Measurements from ENCODE around the gene HECW1.

The HECW1 gene

DNA sequence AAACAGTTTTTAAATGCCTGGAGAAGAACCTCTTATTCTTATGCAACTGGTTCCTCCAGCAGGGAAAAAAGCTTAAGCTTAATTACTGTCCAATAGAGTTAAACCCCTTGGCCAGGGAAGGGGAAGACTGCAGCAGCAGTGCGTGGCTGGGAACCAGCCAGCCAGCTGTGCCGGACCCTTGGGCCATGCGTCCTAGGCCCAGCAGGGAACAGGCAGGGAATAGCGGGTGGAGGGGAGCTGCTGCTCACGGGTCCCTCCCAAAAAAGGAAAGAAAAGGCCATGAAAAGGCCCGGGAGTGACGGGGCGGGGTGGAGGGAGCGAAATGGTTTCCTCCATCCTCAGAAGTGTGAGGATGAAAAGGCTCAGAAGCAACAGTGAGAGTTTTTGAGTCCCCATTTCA, 35.2 kb upstream of the HECW1 start:
- TF ChIP-seq FOXM1 (IDR thresholded peaks at IDR 0.05; ENCODE audit: borderline replicate concordance) (no peak), L3MBTL2 (conservative IDR thresholded peaks at IDR 0.05) (no peak), FOXA1 (IDR thresholded peaks at IDR 0.05) (no peak), PKNOX1 (IDR thresholded peaks at IDR 0.05) (no peak), FOXK2 (IDR thresholded peaks at IDR 0.05) (no peak), SP1 (IDR thresholded peaks at IDR 0.05) (no peak), SUZ12 (IDR thresholded peaks at IDR 0.05) (no peak), TARDBP (IDR thresholded peaks at IDR 0.05) (no peak), ZNF384 (IDR thresholded peaks at IDR 0.05) (no peak), NFRKB (IDR thresholded peaks at IDR 0.05) (no peak), LEF1 (IDR thresholded peaks at IDR 0.05; ENCODE audit: borderline replicate concordance) (no peak), ELF4 (IDR thresholded peaks at IDR 0.05) (no peak), ARNT (IDR thresholded peaks at IDR 0.05) (no peak), CTBP1 (IDR thresholded peaks at IDR 0.05; ENCODE audit: borderline replicate concordance) (no peak), HDGF (IDR thresholded peaks at IDR 0.05; ENCODE audit: borderline replicate concordance) (no peak)
- DNase-seq (ENCODE audit: extremely low spot score) = no peak
- ChIA-PET CTCF (no interaction called here), POLR2A (no interaction called here)

GRCh38 chr7:43077732-43078391, 34.6 kb upstream of the HECW1 start:
- no peak for TF ChIP-seq SP1 (IDR thresholded peaks at IDR 0.05)

GRCh38 chr7:43078794-43079193, 33.7 kb upstream of the HECW1 start:
- ChIA-PET POLR2A (no interaction called here), CTCF (no interaction called here)
- DNase-seq (ENCODE audit: extremely low spot score) = no peak
- TF ChIP-seq TARDBP (IDR thresholded peaks at IDR 0.05) = no peak
- TF ChIP-seq HDGF (IDR thresholded peaks at IDR 0.05; ENCODE audit: borderline replicate concordance) = no peak
- no peak for TF ChIP-seq NFRKB (IDR thresholded peaks at IDR 0.05)
- TF ChIP-seq CTBP1 (IDR thresholded peaks at IDR 0.05; ENCODE audit: borderline replicate concordance) = no peak
- no peak for TF ChIP-seq FOXA1 (IDR thresholded peaks at IDR 0.05)
- TF ChIP-seq PKNOX1 (IDR thresholded peaks at IDR 0.05) = no peak
- TF ChIP-seq ARNT (IDR thresholded peaks at IDR 0.05) = no peak
- no peak for TF ChIP-seq SP1 (IDR thresholded peaks at IDR 0.05)

More at GRCh38 chr7:43077732-43078391, 34.6 kb upstream of the HECW1 start:
- CTCF ChIA-PET = no interaction called here
- no peak for DNase-seq (ENCODE audit: extremely low spot score)
- POLR2A ChIA-PET = no interaction called here

DNA sequence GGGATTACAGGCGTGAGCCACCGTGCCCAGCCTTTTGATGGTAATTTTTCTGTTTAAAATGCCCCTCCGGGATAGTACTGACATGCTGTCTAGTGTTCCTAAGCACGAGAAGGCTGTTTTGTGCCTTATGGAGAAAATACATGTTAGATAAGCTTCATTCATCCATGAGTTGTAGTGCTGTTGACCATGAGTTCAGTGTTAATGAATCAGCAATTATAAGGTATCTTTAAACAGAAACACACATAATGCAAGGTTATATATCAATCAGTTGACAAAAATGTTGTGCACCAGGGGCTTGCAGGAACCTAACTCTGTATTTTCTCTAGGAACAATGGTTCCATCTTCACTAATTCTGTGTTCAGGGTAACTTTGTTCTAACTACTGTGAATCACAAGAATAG, 30.8 kb upstream of the HECW1 start:
- POLR2A ChIA-PET = no interaction called here
- TF ChIP-seq TARDBP (IDR thresholded peaks at IDR 0.05) (no peak), LEF1 (IDR thresholded peaks at IDR 0.05; ENCODE audit: borderline replicate concordance) (no peak), SP1 (IDR thresholded peaks at IDR 0.05) (no peak), FOXM1 (IDR thresholded peaks at IDR 0.05; ENCODE audit: borderline replicate concordance) (no peak)
- no peak for DNase-seq (ENCODE audit: extremely low spot score)
- CTCF ChIA-PET = no interaction called here

DNA sequence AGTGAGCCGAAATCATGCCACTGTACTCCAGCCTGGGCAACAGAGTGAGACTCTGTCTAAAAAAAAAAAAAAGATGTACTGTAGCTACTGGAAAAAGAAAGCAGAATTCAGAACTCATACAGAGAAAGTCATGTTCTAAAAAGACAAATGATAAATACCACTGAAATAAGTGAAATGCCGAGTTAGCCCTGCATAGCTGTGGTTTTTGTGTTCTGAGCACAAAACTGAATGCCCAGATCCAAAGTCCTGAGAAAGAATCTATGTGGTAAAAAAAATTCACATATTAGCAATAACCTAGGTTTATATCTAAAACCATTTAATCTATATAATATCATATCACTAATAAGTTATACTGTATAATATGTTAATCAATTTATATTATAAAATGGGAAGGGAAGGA, 29.3 kb upstream of the HECW1 start:
- no peak for DNase-seq (ENCODE audit: extremely low spot score)

DNA sequence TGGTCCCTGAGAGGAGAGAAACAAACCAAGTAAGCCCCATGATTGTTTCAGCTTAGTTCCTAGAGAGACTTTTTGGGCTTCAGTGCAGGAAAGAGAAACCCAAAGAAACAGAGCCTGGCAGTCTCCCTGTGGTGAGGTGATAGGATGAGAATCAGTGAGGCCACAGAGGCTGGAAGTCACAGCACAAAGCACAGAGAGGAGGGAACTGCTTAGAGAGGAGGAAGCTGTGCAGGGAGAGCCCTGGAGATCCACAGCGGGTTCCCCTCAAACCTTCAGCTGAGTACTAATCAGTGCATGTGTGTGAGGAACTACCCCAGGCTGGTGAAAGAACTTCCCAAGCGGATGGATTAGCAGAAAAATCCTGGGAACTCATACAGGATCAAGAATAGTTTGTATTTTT, 27.4 kb upstream of the HECW1 start:
- DNase-seq (ENCODE audit: extremely low spot score) = no peak
- no peak for TF ChIP-seq CTBP1 (IDR thresholded peaks at IDR 0.05; ENCODE audit: borderline replicate concordance)
- no peak for TF ChIP-seq LEF1 (IDR thresholded peaks at IDR 0.05; ENCODE audit: borderline replicate concordance)
- TF ChIP-seq BHLHE40 (IDR thresholded peaks at IDR 0.05; ENCODE audit: borderline replicate concordance) = no peak
- TF ChIP-seq PKNOX1 (IDR thresholded peaks at IDR 0.05) = no peak
- TF ChIP-seq FOXK2 (IDR thresholded peaks at IDR 0.05) = no peak
- no peak for TF ChIP-seq TARDBP (IDR thresholded peaks at IDR 0.05)
- ChIA-PET CTCF (no interaction called here), POLR2A (no interaction called here)

More for the DNA sequence above, 29.3 kb upstream of the HECW1 start:
- ChIA-PET CTCF (no interaction called here), POLR2A (no interaction called here)
- TF ChIP-seq ARNT (IDR thresholded peaks at IDR 0.05) (no peak), FOXA1 (IDR thresholded peaks at IDR 0.05) (no peak), FOXK2 (IDR thresholded peaks at IDR 0.05) (no peak)

DNA sequence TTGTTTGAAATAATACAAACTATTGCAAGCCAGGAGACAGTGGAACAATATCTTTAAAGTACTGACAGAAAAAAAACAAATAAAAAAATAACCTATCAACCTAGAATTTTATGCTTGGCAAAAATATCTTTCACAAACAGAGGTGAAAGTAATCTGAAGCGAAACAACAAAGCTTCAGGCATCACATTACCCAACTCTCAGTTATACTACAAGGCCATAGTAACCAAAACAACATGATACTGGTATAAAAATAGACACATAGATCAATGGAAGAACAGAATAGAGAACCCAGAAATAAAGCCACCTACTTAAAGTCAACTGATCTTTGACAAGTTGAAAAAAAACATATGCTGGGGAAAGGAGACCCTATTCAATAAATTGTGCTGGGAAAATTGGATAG, 26.5 kb upstream of the HECW1 start:
- ChIA-PET POLR2A (no interaction called here), CTCF (interaction anchor here (0.7 kb wide), 1 partner anchor 158 kb away, joined by 6 read pairs; no protein-coding TSS in a partner anchor)
- DNase-seq (ENCODE audit: extremely low spot score) = no peak
- no peak for TF ChIP-seq ELF4 (IDR thresholded peaks at IDR 0.05)
- TF ChIP-seq SUZ12 (IDR thresholded peaks at IDR 0.05) = no peak
- TF ChIP-seq PKNOX1 (IDR thresholded peaks at IDR 0.05) = no peak
- TF ChIP-seq HDGF (IDR thresholded peaks at IDR 0.05; ENCODE audit: borderline replicate concordance) = no peak
- no peak for TF ChIP-seq FOXA1 (IDR thresholded peaks at IDR 0.05)
- no peak for TF ChIP-seq SP1 (IDR thresholded peaks at IDR 0.05)
- TF ChIP-seq ZNF384 (IDR thresholded peaks at IDR 0.05) = no peak
- no peak for TF ChIP-seq NFRKB (IDR thresholded peaks at IDR 0.05)
- no peak for TF ChIP-seq L3MBTL2 (conservative IDR thresholded peaks at IDR 0.05)
- no peak for TF ChIP-seq FOXK2 (IDR thresholded peaks at IDR 0.05)
- no peak for TF ChIP-seq ARNT (IDR thresholded peaks at IDR 0.05)
- no peak for TF ChIP-seq BHLHE40 (IDR thresholded peaks at IDR 0.05; ENCODE audit: borderline replicate concordance)
- TF ChIP-seq LEF1 (IDR thresholded peaks at IDR 0.05; ENCODE audit: borderline replicate concordance) = no peak

All from HEK293T (cell line).